ENCODE data around the gene DEGS1.

The DEGS1 gene

GRCh38 chr1:224182866-224183590, at the start of gene DEGS1:
Gene DEGS1, plus strand, starts transcription at chr1:224183240. Its CDS starts 97 bp downstream, at chr1:224183337.
- DNase-seq = no peak

- DNase-seq = no peak
Observed at GRCh38 chr1:224133741-224134299, 49.2 kb upstream of the DEGS1 start.

GRCh38 chr1:224137518-224137917, 45.5 kb upstream of the DEGS1 start:
- no peak for DNase-seq

- no peak for DNase-seq
Observed at GRCh38 chr1:224138198-224138597, 44.8 kb upstream of the DEGS1 start.

- DNase-seq = no peak
Observed at GRCh38 chr1:224141693-224142092, 41.3 kb upstream of the DEGS1 start.

GRCh38 chr1:224149709-224150108, 33.3 kb upstream of the DEGS1 start:
- DNase-seq = no peak

GRCh38 chr1:224151117-224151516, 31.9 kb upstream of the DEGS1 start:
- no peak for DNase-seq

- no peak for DNase-seq
Observed at GRCh38 chr1:224157316-224157715, 25.7 kb upstream of the DEGS1 start.

- no peak for DNase-seq
Observed at GRCh38 chr1:224159541-224159940, 23.5 kb upstream of the DEGS1 start.

- no peak for DNase-seq
Observed at GRCh38 chr1:224160171-224160682, 22.8 kb upstream of the DEGS1 start.

- DNase-seq = no peak
Observed at GRCh38 chr1:224162768-224163167, 20.3 kb upstream of the DEGS1 start.

- no peak for DNase-seq
Observed at GRCh38 chr1:224163311-224163710, 19.7 kb upstream of the DEGS1 start.

GRCh38 chr1:224168859-224169380, 14.1 kb upstream of the DEGS1 start:
- peak; percentile 95 for DNase-seq

GRCh38 chr1:224169718-224170270, 13.2 kb upstream of the DEGS1 start:
- DNase-seq = no peak

GRCh38 chr1:224170343-224170742, 12.7 kb upstream of the DEGS1 start:
- no peak for DNase-seq

- DNase-seq = no peak
Observed at GRCh38 chr1:224170748-224171478, 12.1 kb upstream of the DEGS1 start.

- no peak for DNase-seq
Observed at GRCh38 chr1:224172229-224172628, 10.8 kb upstream of the DEGS1 start.

- no peak for DNase-seq
Observed at GRCh38 chr1:224173523-224173922, 9.5 kb upstream of the DEGS1 start.

GRCh38 chr1:224175617-224176016, 7.4 kb upstream of the DEGS1 start:
- no peak for DNase-seq

GRCh38 chr1:224177356-224177999, 5.6 kb upstream of the DEGS1 start:
- DNase-seq = no peak

- no peak for DNase-seq
Observed at GRCh38 chr1:224178894-224179293, 4.1 kb upstream of the DEGS1 start.

GRCh38 chr1:224180783-224181452, 2.1 kb upstream of the DEGS1 start:
- no peak for DNase-seq

Measured in SIG-M5 (cell line).